AG09319 (cell line): ENCODE data around the gene BTBD10.

Experiments
- DNase-seq: peaks from one replicate; pipeline ENCODE4 v3.0.0-alpha.2; 2010; ENCODE audit warnings: low read depth; ENCODE audit errors: extremely low read depth
- TF ChIP-seq, protein P1 (sequence below): IDR thresholded peaks from 2 replicates; pipeline ENCODE4 v1.5.1; 2011; ENCODE audit warnings: low read depth, mild to moderate bottlenecking, inconsistent platforms, low read length, moderate library complexity

Gene BTBD10

DNA sequence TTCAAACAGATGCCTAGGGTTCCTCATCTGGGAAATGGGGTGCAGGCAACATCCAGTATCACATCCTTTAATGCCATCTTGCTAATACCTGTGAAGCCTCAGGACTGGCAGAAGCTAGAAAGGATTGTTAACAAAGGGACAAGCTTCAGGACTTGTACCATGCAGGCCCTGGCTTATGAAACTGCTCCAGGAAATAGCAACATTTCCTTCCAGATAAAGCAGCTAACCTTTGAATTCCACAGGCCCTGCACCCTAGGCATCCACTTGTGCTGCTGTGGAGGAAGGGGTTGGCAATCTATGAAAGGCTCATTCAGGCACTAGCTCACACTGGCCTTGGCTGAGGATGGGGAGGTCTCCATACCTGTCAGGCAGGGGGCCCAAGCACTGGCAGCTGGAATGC, 87.2 kb downstream of the BTBD10 start:
- no peak for DNase-seq
- TF ChIP-seq, protein P1, sequence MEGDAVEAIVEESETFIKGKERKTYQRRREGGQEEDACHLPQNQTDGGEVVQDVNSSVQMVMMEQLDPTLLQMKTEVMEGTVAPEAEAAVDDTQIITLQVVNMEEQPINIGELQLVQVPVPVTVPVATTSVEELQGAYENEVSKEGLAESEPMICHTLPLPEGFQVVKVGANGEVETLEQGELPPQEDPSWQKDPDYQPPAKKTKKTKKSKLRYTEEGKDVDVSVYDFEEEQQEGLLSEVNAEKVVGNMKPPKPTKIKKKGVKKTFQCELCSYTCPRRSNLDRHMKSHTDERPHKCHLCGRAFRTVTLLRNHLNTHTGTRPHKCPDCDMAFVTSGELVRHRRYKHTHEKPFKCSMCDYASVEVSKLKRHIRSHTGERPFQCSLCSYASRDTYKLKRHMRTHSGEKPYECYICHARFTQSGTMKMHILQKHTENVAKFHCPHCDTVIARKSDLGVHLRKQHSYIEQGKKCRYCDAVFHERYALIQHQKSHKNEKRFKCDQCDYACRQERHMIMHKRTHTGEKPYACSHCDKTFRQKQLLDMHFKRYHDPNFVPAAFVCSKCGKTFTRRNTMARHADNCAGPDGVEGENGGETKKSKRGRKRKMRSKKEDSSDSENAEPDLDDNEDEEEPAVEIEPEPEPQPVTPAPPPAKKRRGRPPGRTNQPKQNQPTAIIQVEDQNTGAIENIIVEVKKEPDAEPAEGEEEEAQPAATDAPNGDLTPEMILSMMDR: no peak

DNA sequence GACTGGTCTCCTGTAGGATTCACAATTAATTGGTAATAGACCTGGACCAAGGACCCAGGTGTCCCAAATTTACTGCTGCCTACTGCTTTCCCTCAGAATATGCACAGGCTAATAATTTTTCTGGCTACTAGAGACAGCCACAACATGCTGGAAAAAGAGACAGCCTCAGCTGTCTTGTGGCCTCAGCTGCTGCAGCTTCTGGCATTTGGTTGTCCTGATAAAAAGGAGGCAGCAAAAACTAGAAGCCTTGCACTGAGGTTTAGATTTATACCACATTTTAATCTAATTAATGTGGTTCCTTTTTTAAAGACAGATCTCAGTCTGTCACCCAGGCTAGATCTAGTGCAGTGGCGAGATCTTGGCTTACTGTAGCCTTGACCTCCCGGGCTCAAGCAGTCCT, 89.8 kb downstream of the BTBD10 start:
- TF ChIP-seq, protein P1: no peak
- no peak for DNase-seq

GRCh38 chr11:13368041-13368446, 95.0 kb downstream of the BTBD10 start:
- TF ChIP-seq, protein P1: no peak

DNA sequence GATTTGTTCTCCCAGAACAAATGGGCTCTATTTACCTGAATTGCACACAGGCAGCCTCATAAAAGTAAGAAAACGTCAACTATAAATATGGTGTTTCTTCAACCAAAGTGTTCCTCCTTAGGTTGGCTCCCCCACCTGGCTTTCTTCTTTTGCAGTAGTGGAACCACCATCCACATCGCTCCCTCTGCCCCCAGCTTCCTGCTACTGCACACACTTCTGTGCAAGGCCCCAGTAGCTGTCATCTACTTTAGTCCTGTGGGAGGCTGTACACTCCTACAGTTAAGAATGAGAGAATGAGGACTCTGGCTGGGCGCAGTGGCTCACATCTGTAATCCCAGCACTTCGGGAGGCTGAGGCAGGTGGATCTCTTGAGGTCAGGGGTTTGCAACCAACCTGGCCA, 95.9 kb downstream of the BTBD10 start:
- TF ChIP-seq, protein P1: no peak
- DNase-seq: no peak

More at GRCh38 chr11:13368041-13368446, 95.0 kb downstream of the BTBD10 start:
- DNase-seq: no peak

- no peak for DNase-seq
- TF ChIP-seq, protein P1: no peak
Measured at GRCh38 chr11:13366266-13367026, 96.6 kb downstream of the BTBD10 start.

GRCh38 chr11:13364388-13364787, 98.6 kb downstream of the BTBD10 start:
- TF ChIP-seq, protein P1: no peak
- no peak for DNase-seq

GRCh38 chr11:13362596-13363109, 100.4 kb downstream of the BTBD10 start:
- no peak for DNase-seq
- TF ChIP-seq, protein P1: no peak
